ENCODE measurements around the gene DCN. TPM values are rescaled to one million over a fixed set of nuclear protein-coding genes. Genes with fewer than 3 reads are reported as not detected.
A peak's percentile ranks its signal among the peaks of the same experiment; 100 is the strongest.

DCN gene, protein sequence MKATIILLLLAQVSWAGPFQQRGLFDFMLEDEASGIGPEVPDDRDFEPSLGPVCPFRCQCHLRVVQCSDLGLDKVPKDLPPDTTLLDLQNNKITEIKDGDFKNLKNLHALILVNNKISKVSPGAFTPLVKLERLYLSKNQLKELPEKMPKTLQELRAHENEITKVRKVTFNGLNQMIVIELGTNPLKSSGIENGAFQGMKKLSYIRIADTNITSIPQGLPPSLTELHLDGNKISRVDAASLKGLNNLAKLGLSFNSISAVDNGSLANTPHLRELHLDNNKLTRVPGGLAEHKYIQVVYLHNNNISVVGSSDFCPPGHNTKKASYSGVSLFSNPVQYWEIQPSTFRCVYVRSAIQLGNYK
- total RNA-seq, result 1,553 TPM

DNA sequence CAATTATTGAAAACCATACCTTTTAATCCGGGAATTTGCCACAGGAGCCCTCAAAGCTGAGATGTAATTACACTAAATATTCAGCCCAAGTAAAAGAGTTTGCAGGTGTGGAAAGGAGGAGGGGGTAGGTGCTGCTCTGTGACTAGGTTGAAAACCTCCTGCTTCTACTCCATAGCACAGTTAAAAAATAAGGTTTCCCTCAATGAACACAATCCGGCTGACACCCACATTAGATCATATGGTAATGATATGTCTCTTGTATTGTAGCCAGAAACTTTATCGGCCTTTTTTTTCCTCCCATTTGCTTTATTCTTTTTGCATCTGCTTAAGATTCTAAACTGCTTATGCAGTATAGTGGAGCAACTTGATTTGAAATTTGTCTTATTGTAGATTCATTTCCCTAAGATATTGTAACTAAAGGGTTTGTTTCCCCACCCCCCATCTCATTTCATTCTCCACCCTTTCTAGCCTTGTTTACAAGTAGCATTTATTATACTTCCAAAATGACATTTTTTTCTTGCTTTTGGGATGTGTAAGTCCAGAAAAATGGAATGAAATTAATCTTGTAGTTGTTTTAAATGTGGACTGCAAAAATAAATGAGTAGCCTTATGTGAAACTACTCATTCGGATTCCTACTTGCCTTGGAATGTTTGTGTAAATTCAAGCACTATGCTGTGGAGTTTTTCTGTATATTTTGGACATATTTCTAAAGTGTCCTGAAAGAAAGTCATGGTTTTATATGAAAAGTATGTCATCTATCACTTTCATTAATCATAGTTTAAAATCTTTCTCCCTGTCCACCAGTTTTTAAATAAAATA is at the start of gene DCN:
DCN (minus strand) TSS at position 182 of the 820 bp plus-strand sequence. CDS start 4,265 bp downstream, outside the sequence.
- Histone ChIP-seq H3K9me3 (no peaks in the 10 kb centered on the region), H3K4me1 (peaks cover 15% of the 10 kb centered on the region), H3K4me3 (peak within 1 kb of the TSS; percentile 44 to 51), H3K27me3 (no peaks in the 10 kb centered on the region), H3K27ac (peak within 1 kb of the TSS; percentile 93), H3K36me3 (no peaks in the 10 kb centered on the region)
- TF ChIP-seq POLR2A (IDR thresholded peaks at IDR 0.05), result no peak
- TF ChIP-seq, protein P1, sequence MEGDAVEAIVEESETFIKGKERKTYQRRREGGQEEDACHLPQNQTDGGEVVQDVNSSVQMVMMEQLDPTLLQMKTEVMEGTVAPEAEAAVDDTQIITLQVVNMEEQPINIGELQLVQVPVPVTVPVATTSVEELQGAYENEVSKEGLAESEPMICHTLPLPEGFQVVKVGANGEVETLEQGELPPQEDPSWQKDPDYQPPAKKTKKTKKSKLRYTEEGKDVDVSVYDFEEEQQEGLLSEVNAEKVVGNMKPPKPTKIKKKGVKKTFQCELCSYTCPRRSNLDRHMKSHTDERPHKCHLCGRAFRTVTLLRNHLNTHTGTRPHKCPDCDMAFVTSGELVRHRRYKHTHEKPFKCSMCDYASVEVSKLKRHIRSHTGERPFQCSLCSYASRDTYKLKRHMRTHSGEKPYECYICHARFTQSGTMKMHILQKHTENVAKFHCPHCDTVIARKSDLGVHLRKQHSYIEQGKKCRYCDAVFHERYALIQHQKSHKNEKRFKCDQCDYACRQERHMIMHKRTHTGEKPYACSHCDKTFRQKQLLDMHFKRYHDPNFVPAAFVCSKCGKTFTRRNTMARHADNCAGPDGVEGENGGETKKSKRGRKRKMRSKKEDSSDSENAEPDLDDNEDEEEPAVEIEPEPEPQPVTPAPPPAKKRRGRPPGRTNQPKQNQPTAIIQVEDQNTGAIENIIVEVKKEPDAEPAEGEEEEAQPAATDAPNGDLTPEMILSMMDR (IDR thresholded peaks at IDR 0.05), result no peak
- TF ChIP-seq POLR2AphosphoS5 (IDR thresholded peaks at IDR 0.05; ENCODE audit: insufficient read depth in 1 of 2, low read depth in 1 of 2), result peak in 1 of 2 donors; percentile 9
- intact Hi-C loops (cut with DNase I), result no loop called here
- DNase-seq (ENCODE audit: extremely low spot score in 2 of 2), result no peak

DNA sequence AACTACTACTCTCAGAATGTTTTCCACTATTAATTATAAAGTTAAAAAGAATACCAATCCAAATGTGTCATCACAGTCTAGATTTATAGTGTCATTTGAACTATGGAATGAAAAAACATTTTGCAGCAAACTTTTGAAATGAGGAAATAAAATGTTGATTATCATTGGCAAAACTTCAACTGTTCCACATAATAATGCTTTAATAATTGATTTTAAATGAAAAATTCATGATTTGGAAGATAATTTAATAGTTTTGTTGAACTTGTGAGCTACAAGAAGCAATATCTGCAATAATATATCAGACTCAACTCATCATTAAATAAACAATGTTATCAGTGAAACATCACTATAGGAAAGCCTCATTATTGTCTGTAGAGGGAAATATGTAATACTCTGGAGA is 48.2 kb upstream of the DCN start:
- DNase-seq (ENCODE audit: extremely low spot score in 2 of 2), result no peak
- no peaks in the 10 kb centered on the region for H3K4me1 ChIP-seq
- no peak for TF ChIP-seq POLR2A (IDR thresholded peaks at IDR 0.05)
- TF ChIP-seq, protein P1 (IDR thresholded peaks at IDR 0.05), result no peak
- TF ChIP-seq POLR2AphosphoS5 (IDR thresholded peaks at IDR 0.05; ENCODE audit: insufficient read depth in 1 of 2, low read depth in 1 of 2), result no peak
- no peak overlapping the region for H3K4me3 ChIP-seq
- no peaks in the 10 kb centered on the region for H3K36me3 ChIP-seq
- no peaks in the 10 kb centered on the region for H3K27me3 ChIP-seq
- no peaks in the 10 kb centered on the region for H3K9me3 ChIP-seq
- no peak overlapping the region for H3K27ac ChIP-seq
- intact Hi-C loops (cut with DNase I), result no loop called here

DNA sequence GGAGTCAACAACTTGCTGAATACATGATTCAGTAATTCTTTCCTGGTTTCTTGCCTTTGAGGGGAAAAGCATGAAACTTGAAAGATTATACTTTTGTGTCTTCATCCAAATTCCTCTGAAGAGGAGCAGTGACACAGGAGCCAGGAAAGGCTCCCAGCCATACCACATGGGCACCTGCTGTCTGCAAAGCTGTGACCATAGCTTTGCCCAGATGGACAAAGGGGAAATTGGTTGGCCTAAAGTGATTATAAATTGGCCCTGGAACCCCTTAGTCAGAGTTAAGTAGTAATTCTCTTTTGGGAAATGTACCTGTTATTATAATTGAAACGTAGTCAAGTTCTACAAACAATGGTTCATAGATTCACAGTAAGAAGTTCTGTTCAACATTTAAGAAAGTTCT is 44.3 kb upstream of the DCN start:
- Histone ChIP-seq H3K27ac (peak overlapping the region; percentile 38), H3K4me1 (no peaks in the 10 kb centered on the region), H3K27me3 (no peaks in the 10 kb centered on the region), H3K36me3 (no peaks in the 10 kb centered on the region), H3K9me3 (no peaks in the 10 kb centered on the region), H3K4me3 (no peak overlapping the region)
- TF ChIP-seq, protein P1 (IDR thresholded peaks at IDR 0.05), result no peak
- TF ChIP-seq POLR2A (IDR thresholded peaks at IDR 0.05), result no peak
- TF ChIP-seq POLR2AphosphoS5 (IDR thresholded peaks at IDR 0.05; ENCODE audit: insufficient read depth in 1 of 2, low read depth in 1 of 2), result no peak
- DNase-seq (ENCODE audit: extremely low spot score in 2 of 2), result no peak
- intact Hi-C loops (cut with DNase I), result no loop called here

- Histone ChIP-seq H3K9me3 (no peaks in the 10 kb centered on the region), H3K4me3 (no peak overlapping the region), H3K4me1 (no peaks in the 10 kb centered on the region), H3K27me3 (no peaks in the 10 kb centered on the region), H3K27ac (peak overlapping the region; percentile 57), H3K36me3 (no peaks in the 10 kb centered on the region)
- peak in 1 of 2 donors; percentile 70 for TF ChIP-seq POLR2AphosphoS5 (IDR thresholded peaks at IDR 0.05; ENCODE audit: insufficient read depth in 1 of 2, low read depth in 1 of 2)
- TF ChIP-seq, protein P1 (IDR thresholded peaks at IDR 0.05), result no peak
- no peak for DNase-seq (ENCODE audit: extremely low spot score in 2 of 2)
- intact Hi-C loops (cut with DNase I), result no loop called here
Observed at GRCh38 chr12:91225316-91225715, 42.7 kb upstream of the DCN start.

Measured in vagina (tissue), 2 donors.